GM19395 (cell line): Measurements from ENCODE around the gene ZNF606.

Experiments used
- ATAC-seq: cut with Tn5 transposase; IDR thresholded peaks from one replicate; pipeline ENCODE4 v1.9.1; 2021; ENCODE audit warnings: mild to moderate bottlenecking, moderate library complexity; ENCODE audit not compliant: unreplicated experiment

ZNF606 gene

GRCh38 chr19:57935731-57936130 is 66.9 kb downstream of the ZNF606 start:
- no peak for ATAC-seq

GRCh38 chr19:57934820-57935665 is 67.6 kb downstream of the ZNF606 start, which contains the start of gene ZNF418:
ZNF418 (minus strand) TSS chr19:57935402; CDS start chr19:57933822, 1,580 bp downstream.
- peak; percentile 77 for ATAC-seq

DNA sequence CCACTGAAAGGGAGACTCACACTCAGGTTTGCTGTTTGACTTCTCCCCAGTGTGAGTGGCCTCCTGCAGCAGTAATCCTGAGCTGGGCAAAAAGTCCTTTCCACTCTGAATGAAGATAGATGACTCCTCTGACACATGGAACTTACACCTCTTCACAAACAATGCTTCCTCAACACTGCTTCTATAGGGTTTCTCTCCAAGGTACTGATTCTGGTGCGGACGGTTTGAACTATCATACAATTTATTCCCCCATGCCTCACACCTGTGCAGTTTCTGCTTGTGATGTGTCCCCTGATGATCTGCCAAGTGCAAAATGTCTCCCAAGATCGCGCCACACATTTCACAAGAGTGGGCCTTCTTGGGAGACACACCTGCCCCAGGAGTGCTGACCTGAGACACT is 75.0 kb downstream of the ZNF606 start:
- no peak for ATAC-seq
